Activated effector memory CD4-positive, alpha-beta T cell treated with anti-CD3 and anti-CD28 coated beads, Interleukin-2, amount 50 U/mL, for 16 hours (primary cell): ENCODE data around the gene OSMR.

ENCODE experiments used
- DNase-seq: peaks from one replicate; pipeline ENCODE4 v3.0.0-alpha.2; 2020

Gene OSMR

DNA sequence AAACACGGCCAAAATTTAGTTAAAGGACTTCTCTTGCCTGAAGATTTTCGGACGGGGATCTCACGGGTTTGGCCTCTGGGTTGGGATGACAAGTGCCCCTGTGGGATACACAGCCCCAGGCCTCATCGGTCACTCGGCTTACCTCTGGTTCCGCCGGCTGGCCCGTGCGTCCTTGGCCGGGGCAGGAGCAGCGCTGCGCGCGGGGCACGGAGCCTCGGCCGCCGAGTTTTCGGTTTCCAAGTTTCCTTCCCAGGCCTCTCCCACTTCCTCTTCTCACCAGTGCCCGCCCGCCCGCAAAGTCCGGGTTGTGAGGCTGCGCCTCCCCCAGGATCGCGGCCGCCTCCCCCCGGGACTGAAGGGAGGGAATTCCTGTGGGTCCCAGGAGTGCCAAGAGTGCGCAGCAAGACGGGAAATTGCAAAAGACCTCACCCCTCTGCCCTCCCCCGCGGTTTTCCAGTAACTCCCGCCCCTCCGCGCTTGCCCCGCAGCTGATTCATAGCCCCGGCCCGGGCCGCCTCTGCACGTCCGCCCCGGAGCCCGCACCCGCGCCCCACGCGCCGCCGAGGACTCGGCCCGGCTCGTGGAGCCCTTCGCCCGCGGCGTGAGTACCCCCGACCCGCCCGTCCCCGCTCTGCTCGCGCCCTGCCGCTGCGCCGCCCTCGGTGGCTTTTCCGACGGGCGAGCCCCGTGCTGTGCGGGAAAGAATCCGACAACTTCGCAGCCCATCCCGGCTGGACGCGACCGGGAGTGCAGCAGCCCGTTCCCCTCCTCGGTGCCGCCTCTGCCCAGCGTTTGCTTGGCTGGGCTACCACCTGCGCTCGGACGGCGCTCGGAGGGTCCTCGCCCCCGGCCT, at the start of gene OSMR:
Gene OSMR (plus strand): TSS at position 487 of the 853 bp plus-strand sequence. CDS start 23,033 bp downstream, outside the sequence.
- DNase-seq: no peak

DNA sequence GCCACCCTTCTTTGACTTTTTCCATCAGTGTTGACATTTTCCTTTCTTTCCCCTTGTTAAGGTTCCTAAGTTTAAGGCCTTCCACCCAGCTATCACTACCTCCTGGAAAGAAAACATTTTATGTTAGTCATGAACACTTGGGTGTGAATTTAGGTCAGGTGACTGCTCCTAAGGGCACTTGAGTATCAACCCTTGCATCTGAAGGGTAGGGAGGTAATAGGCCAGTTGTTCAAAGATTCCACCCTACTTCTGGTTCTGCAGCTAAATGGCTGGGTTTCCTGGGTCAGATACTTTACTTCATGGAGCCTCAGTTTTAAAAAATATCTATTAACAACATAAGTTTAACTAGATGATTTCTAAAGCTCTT, 49.1 kb upstream of the OSMR start:
- no peak for DNase-seq

DNA sequence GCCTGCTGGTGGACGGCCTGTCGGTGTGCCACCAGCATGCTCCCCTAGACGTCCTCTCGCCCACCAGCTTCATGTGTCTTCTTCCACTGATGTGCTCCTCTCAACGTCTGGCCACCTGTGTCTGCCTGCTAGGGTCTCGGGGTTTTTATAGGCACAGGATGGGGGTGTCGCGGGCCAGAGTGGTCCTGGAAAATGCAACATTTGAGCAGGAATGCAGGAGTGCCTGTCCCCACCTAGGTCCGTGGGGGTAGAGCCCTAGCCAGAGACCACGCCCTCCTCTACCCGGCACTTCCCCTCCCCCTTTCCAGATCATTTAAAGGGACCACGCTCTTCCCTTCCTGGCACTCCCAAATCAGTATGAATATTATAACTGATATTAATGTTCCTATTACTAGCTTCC, 48.0 kb upstream of the OSMR start:
- no peak for DNase-seq

DNA sequence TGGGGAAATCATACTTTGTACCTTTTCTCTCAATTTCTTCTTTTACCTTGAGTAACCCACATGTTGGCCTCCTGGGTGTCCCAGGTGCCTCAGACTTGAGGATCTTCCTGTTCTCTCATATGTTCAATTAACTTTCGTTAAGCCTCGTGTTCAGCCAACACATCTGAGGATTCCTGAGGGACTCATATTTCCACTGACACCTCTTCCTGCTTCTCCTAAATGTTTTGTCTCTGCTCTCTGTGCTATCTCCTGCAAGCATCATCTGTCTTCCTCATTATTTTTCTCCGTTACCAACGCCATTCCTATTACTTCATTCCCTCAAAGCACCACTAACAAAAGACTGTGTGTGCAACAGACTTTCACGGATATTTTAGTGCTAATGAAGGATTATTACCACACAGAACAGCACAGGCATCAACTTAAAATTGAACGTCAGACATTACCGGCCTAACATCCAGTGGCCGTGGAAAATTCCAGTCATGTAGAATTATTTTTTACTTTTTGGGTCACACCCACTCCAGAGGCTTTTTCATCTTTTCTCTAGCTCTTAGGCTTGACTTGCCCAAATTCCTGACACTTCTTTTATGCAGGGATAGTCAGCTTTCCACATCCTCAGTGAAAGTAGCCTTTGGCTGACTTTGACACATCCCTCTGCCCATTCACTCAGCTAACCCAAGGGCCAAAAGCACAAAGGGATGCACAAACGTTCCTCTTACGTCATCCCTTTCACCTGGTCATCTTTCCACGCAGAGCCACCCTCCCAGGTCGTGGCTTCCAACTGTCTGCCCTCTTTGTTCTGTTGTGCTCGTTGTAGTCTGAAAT, 46.0 kb upstream of the OSMR start:
- DNase-seq: no peak

DNA sequence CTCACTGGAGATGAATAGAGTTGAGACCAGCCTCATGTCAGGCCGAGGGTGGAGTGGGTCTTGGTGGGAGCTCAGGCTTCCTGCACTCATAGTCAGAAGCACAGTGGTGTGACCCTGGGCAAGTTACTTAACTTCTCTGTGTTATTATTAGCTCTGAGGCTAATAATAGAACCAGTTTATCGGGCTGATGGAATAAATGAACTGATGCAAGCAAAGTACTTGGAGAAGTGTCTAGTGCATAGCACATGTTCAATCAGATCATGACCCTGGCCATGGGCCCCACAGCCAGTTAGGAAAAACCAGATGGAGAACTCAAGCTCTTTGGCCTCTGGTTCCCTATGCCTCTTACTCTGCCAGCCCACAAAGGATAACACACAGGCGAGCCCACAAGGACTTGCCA, 45.3 kb upstream of the OSMR start:
- DNase-seq: no peak

DNA sequence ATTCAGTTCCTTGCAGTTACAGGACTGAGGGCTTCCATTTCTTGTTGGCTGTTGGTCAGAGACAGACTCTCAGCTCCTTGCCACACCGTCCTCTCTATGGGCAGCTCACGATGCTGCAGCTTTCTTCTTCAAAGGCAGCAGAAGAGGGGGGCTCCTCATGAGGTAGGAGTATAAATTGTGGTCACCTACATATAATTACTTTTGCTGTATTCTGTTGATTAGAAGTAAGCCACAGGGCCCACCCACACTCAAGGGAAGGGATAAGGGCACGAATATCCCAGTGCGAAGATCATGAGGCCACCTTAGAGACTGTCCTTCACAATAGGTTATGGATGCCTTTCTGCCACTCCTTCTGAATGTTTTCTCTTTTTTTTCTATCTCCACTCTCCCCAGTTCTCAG, 43.7 kb upstream of the OSMR start:
- no peak for DNase-seq

DNA sequence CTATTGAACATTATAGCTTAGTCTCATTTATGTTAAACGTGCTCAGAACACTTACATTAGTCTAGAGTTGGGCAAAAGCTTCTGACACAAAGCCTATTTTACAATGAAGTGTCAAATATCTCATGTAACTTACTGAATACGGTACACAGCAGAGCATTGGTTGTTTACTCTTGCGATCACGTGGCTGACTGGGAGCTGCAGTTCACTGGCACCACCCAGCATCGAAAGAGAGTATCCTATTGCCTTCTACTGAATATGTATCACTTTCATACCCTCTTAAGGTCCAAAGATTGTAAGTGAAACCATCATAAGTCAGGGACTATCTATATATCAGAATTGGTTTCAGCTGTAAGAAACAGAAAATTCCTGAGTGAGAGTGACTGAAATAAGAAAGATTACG, 42.6 kb upstream of the OSMR start:
- no peak for DNase-seq

DNA sequence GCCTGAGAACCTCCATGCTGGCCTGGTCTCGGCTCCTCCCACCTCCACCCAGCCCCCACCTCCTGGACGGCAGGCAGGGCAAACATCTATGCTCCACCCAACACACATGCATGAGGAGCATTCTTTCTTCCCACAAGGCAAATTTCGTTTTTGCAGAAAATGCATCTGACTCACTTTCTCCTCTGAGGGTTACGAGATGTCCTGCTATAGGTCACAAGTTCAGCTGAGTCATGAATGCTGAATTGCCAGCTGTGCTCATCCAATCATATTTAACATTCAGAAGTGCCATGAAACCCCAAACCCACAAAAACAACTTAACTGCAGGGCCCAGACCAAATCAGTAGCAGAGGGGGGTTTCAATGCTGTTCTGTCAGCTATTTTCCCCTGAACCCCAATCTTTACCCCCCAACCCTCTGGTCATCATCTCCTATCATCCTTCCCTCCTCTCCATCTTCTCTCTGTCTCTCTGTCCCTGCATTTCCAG, 39.0 kb upstream of the OSMR start:
- DNase-seq: no peak

DNA sequence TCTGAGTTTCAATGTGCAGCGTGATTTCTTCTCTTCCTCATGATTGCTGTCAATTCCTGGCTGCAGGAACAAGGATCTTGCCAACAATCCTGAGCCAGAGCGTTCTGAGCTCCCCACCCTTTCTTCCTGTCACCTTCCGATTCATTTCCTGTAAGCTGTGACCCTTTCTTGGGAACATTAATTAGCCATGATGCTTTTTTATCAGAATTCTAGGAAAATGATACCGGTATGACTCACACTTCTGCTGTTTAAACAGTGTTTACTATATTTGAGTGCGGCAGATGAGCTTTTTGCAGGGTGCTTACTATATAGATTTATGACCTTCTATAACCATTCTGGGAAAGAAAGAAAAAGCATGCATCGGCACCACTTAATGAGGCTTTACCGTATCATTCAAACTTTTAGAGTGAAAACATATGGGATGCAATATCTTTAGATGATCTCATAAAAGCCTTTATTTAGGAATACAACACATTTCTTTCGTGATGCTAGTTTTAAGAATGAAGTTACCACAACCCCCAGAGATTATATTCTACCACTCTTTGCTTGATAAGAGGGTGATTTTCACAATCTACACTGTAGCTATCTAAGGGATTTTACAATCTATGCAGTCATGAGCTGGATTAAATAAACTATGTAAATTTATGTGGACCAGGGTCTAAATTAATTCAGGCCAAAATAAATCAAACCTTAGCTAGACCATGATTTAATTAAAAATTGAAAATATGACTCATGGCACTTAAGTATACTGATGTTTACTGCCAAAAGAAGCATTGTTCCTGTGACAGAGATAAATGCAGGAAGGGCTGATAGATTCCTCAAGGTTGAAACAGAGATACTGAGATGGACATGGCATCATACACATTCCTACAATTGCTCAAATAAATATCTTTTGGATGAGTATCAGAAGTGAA, 38.0 kb upstream of the OSMR start:
- no peak for DNase-seq

DNA sequence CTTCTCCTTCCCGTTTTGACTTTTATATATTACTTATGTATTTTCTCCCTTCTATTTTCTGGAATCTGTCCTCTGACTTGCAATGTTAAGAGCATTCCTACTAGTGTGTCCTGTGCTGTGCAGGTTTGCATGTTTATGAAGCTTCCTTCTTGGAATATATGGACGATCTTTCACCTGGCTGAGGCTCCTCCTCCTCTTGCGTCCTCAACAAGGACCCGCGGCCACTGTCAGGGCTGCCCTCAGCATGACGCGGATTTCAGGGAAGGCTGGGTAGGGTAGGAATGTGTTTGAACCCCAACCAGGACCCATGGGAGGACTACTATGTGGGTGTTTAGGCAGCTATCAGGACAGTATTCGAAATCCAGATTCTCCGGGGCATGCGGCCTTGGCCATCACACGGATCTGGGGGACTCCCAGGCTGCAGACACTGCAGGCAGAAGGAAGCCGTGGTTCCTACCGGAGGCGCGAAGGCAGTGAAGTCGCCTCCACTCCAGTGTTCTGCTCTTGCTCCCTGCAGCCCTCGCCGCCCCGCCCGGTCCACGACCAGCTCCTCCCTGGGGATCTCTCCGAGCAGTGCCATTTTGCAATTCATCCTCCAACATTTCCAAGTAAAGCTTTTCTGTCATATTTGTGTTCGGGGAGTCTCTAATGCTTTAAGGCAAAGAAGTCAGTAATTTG, 37.0 kb upstream of the OSMR start:
- DNase-seq: no peak

DNA sequence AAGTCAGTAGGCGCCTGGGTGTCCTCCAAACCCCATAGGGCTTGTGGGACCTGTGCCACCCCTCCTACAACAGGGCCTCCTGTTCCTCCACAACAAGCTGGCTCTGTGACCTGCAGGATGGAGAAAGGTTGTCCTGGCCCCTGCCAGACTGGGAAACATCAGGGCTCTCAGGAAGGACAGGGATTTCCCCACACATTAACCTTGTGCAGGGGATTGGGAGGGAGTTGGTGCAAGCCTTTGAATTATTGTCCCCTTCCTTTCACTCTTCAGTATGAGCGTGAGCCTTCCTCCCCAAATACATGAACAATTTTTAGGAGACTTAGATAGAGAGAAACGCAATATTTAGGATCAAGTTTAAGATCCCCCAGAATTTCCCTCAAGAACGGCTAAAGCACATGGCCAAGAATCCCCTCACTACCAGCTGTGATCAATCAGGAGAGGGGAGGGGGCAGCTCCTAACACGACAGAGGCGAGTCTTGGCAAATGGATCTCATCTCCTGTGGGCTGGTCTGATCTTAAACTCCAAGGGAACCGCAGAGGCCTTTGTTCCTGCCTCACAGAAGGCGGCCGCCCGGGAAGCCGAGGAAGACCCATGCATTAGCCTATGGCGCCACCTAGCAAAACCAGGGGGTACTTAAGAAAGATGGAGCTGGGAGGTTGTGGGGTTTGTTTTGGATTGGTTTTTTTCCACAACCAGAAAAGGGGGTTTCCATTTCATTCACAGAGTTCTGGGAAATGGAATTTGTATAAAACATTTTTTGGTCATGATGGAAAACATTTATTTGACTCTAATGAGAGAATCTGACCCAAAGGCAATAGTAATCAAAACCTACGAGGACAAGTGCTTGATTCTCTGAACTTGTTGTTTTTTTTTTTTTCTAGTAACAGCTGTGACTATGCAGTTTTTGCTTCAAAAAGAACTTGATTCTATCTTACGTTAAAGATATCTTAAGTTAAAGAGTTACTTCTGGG, 36.1 kb upstream of the OSMR start:
- DNase-seq: peak; percentile 70

DNA sequence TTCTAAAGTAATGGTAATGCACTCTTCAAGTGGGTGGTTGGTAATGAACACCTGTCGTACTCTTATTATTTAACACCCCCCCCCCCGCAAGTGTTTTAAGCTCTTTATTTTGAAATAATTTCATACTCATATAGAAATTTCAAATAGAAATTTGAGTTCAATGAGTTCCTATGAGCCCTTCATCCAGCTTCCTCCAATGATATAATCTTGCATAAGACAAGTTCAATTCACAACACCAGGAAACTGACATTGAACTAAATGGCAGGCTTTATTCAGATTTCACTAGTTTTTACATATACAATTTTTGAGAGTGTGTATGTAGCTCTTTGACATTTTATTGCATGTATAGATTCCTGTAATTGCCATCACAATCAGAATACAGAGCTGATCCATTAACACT, 30.9 kb upstream of the OSMR start:
- DNase-seq: no peak

DNA sequence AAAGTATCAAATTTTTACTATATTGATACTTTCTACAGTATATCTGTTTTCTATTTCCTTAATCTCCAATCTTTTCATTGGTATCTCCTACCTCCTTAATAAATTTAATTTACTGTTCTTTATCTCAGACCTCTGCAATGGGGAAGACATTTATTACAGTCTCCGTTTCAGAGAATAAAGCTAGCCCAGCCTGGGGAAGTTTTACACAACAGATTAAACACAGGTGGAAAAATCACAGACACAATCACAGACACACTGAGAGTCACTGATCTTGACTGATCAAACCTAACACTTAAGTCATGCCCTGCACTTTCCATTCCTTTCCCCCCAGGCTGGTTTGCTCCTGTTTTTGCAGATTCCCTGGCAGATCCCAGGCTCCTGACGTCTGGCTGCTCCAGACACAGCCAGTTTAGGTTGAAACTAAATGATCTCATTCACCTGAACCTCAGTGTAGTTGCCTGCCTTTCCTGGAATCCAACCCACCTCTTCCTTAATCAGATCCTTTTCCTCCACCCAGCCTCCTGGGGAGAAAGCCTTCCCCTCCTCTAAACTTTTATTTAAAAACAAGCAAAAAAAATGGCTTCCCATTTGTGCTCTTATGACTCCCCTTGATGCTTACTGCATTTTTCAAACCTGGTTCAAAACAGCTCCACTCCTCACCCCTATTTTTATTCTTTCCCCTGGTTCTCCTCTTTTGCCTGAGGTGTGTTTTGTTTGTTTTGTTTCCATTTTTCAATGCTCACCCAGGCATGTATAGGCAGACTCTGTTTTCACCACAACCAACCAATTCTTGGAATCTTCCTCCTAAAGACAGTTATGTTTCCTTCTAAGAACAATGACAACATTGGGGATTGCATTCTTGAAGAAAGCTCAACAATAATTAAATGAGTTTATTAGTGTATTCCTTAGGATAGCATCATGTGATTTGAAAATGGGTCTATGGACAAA, 29.5 kb upstream of the OSMR start:
- no peak for DNase-seq

DNA sequence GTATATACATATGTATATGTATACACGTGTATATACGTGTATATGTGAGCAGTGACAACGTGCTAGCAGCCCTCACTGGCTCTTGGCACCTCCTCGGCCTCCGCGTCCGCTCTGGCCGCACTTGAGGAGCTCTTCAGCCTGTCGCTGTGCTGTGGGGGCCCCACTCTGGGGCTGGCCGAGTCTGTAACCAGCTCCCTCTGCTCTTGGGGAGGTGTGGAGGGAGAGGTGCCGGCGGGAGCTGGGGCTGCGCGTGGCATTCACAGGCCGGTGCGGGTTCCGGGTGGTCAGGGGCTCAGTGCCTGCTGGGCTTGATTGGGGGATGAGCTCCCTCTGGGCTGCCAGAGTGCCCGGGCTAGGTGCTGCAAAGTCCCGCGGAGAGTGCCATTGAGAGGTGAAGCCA, 24.1 kb upstream of the OSMR start:
- DNase-seq: no peak

DNA sequence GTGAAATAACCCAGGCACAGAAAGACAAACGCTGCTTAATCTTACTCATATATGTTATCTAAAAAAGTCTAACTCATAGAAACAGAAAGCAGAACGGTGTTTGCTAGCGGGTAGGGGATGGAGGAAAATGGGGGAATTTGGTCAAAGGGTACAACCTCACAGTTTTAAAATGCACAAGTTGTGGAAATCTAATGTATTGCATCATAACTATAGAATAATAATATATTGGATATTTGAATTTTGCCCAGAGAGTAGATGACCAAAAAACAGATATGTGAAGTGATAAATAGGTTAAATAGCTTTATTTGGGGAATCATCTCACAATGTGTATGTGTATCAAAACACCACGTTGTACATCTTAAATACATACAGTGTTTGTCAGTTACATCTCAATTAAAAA, 22.3 kb upstream of the OSMR start:
- DNase-seq: no peak

DNA sequence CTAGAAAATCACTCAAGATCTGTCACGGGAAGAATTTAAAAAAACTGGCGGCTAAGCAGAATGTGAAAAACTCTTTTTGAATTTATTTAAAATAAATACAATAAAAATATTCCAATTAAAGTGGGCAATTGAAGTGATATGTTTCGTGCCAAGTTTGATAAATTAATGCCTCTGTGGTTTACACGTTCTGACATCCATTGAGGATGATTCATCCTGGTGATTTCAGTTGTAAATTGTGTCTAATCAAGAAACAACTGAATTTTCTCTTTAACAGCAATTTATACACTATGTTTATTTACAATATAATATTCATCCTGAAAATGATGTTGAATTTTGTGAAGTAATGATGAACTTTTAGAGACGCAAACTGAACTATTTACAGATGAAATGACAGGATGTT, 21.0 kb upstream of the OSMR start:
- no peak for DNase-seq

DNA sequence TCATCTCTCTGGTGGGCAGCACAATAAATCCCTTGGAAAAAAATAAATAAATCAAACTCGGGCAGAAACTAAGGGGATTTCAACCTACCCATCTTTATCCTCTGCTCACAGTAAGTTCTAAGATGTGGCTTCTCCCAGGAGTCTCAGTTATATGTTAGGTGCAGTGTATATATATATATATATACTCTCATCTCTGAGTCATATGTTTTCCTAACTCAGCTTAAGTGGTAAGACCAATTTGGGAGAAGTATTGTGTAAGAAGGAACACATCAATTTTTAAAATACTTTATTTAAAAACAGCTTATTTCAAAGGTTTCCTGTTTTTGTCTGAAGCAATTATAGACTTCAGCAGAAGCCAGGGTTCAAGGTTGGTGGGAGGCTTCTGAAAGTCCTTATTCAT, 20.3 kb upstream of the OSMR start:
- no peak for DNase-seq

DNA sequence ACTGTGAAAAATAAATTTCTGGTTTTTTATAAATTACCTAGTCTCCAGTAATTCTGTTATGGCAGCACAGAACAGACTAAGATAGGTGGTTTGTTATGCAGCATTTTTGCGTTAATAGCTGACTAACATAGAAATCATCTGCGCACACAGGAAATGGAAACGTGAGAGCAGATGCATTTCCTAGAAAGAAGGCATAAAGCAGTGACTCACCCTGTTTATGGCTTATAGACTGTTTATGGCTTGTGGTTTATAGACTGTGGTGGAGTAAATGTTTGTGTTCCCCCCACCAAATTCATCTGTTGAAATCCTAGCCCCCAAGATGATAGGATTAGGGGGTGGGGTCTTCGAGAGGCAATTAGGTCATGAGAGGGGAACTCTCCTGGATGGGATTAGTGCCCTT, 18.3 kb upstream of the OSMR start:
- DNase-seq: no peak

DNA sequence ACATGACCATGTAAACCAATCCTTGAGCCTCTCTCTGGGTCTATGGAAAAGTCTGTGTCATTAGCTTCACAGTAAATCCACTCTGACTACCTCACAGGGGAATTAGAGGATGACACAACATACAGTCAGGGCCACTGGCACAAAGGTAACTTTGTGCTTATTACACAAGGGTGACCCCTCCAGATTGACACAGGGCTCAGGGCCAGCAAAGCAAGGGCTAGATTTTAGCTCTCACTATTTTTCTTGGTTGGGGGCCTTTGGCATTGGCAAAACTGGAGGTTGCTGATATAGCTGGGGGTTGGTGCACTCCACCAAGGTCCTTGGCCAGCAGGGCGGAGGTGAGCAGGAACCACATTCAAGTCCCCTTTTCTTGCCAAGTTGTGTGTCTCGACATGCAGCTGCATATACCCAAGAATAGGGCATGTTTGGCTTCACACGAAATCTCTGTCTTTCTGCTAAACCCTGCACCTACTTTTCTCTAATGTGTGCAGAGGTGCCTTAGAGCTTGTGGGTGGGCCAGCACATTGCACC, 15.2 kb upstream of the OSMR start:
- DNase-seq: no peak

DNA sequence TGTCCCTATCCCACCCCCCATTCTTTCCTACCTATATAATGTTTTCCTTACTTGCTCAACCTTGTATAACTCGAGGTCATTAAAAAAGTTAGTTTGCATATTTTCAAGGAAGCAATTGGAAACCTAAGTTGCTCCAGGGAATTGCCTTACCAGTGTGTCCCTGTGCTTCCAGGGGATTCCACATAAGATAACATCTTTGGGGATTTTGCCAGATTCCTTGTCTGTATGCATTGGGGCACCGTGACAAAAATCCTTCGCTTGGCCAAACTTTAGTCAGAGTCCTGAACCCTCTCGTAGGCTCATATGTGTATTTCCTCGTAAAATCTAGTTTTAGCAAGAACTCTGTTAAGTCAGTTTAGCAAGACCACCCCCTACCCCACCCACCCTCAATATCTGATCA, 14.7 kb upstream of the OSMR start:
- no peak for DNase-seq
